ENCODE data around the gene SF3B6.

GRCh38 chr2:24073816-24074215 lies 2.3 kb downstream of the SF3B6 start:
- TF ChIP-seq CTCF (IDR thresholded peaks at IDR 0.05), result no peak
- TF ChIP-seq POLR2A (IDR thresholded peaks at IDR 0.05), result no peak
